NB4 (cell line): ENCODE results near the gene ELOVL1.
A peak's percentile ranks its signal among the peaks of the same experiment; 100 is the strongest.

Source experiments
- DNase-seq: peaks from one replicate; pipeline ENCODE4 v3.0.0; 2010; ENCODE audit warnings: low read depth
- H3K4me3 ChIP-seq: one replicate; pipeline ENCODE4 v1.5.1; 2011; ENCODE audit warnings: mild to moderate bottlenecking, low read depth, low read length, moderate library complexity
- MYC ChIP-seq: IDR thresholded peaks from 2 replicates; pipeline ENCODE4 v1.6.1; 2011; ENCODE audit warnings: low read depth, low read length
- POLR2A ChIP-seq: IDR thresholded peaks from 2 replicates; pipeline ENCODE4 v1.6.1; 2011; ENCODE audit warnings: mild to moderate bottlenecking; ENCODE audit not compliant: insufficient read length; ENCODE audit errors: extremely low read depth
- TF ChIP-seq, protein P1 (sequence below): IDR thresholded peaks from 2 replicates; pipeline ENCODE4 v1.6.1; 2011; ENCODE audit warnings: low read depth, low read length
- TF ChIP-seq, protein P2 (sequence below): IDR thresholded peaks from one replicate; pipeline ENCODE4 v1.5.1; 2012; ENCODE audit warnings: low read depth, low read length

The ELOVL1 gene

DNA sequence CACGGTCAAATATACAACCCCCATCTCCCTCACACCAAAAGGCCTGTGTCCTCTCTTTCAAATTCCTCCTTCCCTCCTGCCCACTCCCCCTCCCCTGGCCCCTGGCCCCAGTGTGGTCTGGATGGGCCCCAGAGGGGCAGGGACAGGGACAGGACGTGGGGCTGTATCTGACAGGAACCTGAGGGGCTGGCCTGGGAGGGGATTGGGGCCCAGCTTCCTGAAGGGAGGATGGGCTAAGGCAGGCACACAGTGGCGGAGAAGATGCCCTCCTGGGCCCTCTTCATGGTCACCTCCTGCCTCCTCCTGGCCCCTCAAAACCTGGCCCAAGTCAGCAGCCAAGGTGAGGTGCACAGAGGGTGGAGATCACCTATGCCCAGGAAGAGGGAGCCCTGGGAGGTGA lies 30.2 kb downstream of the ELOVL1 start, which contains the start of gene MPL:
Gene MPL (plus strand): TSS at position 231 of the 400 bp plus-strand sequence. CDS start 31 bp downstream, at position 262.
- no peak for DNase-seq
- no peak within 1 kb of the TSS for H3K4me3 ChIP-seq
- TF ChIP-seq, protein P1, sequence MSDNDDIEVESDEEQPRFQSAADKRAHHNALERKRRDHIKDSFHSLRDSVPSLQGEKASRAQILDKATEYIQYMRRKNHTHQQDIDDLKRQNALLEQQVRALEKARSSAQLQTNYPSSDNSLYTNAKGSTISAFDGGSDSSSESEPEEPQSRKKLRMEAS: no peak
- TF ChIP-seq, protein P2, sequence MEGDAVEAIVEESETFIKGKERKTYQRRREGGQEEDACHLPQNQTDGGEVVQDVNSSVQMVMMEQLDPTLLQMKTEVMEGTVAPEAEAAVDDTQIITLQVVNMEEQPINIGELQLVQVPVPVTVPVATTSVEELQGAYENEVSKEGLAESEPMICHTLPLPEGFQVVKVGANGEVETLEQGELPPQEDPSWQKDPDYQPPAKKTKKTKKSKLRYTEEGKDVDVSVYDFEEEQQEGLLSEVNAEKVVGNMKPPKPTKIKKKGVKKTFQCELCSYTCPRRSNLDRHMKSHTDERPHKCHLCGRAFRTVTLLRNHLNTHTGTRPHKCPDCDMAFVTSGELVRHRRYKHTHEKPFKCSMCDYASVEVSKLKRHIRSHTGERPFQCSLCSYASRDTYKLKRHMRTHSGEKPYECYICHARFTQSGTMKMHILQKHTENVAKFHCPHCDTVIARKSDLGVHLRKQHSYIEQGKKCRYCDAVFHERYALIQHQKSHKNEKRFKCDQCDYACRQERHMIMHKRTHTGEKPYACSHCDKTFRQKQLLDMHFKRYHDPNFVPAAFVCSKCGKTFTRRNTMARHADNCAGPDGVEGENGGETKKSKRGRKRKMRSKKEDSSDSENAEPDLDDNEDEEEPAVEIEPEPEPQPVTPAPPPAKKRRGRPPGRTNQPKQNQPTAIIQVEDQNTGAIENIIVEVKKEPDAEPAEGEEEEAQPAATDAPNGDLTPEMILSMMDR: no peak
- no peak for TF ChIP-seq POLR2A
- TF ChIP-seq MYC: no peak

DNA sequence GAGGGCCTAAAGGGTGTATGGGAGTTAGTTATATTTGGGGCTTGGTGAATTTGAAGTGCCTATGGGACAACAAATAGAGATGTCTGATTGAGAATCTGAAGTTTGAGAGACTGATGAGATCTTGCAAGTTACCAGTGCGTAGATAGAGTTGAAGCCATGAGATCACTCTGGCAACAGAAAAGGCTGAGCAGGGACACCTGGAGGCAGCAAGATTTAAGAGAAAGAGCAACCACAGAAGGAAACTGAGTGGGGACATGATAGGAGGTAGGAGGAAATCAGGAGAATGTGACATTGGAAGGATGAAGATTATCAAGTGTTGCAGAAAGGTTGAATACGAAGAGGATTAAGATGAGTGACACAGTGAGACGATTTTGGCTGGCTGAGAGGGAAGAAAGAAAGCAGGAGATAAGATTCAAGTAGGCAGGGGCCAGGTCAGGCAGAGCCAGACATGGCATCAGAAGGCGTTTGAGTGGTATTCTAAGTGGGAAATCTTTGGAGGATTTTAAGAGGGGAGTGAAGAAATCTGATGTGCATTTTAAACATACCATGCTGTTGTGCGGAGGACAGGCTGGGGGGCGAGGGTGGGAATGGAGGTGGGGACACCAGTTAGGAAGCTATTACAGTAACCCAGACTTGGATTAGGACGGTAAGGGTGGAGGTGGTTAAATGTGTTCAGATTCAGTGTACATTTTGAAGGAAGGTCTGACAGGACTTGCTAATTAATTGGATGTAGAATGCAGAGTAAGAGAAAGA lies 33.2 kb downstream of the ELOVL1 start:
- DNase-seq: no peak
- H3K4me3 ChIP-seq: no peak overlapping the region
- no peak for TF ChIP-seq MYC
- no peak for TF ChIP-seq POLR2A
- TF ChIP-seq, protein P1: no peak
- TF ChIP-seq, protein P2: no peak

DNA sequence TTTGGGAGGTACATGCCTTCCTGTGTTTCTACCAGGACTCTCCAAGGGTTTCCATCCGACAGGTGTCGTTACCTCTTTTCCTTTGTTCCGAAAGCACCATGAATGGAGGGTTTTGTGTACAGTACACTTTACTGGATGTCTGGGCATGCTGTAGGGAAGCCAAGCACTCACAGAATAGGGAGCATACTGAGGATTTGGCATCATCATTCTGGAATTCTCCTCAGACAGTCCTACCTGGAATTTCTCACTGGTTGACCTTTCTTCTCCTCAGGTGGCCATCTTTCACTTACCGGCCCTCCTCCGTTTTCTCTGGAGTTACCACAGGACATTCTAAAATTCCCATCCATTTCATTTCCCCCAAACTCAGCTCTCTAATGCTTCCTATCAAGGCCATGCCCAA lies 36.1 kb downstream of the ELOVL1 start:
- TF ChIP-seq, protein P1: no peak
- TF ChIP-seq MYC (no peak), POLR2A (no peak)
- TF ChIP-seq, protein P2: no peak
- H3K4me3 ChIP-seq: no peak overlapping the region
- no peak for DNase-seq

DNA sequence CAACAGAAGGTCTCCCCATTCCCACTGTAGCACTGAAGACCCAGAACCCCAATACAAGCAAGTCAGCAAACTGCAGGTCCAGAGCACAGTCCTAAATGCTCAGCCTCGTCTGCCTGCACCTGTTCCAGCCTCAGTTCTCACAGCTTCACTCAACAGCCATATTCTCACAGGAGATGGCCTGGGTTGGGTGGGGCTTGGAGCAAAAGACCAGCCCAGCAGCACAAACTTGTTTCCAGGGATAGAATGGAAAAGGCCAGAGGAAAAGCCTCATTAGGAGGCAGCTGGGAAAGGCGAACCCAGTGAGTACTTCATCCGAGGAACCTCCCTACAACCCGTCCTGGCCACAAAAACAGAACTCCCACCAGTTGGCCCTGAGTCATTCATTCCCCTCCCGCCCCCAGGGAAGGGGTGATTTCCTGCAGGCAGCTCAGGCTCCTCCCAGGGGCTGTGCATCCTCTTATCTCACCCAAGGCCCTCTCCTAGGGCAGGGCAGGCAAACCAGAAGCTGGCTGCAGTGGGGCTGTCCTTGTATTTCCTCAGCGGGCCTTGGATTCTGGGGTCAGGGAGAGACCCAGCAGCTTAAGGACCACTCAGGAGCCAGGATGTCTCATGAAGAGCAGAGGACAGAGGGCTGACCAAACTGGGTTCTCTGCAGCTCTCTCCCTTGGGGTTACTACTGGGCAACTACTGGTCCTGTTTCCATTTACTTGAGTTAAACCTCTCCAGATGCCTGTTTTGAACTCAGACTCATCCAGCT lies 37.6 kb downstream of the ELOVL1 start:
- no peak overlapping the region for H3K4me3 ChIP-seq
- peak; percentile 17 for TF ChIP-seq POLR2A
- no peak for TF ChIP-seq MYC
- peak; percentile 95 for DNase-seq

DNA sequence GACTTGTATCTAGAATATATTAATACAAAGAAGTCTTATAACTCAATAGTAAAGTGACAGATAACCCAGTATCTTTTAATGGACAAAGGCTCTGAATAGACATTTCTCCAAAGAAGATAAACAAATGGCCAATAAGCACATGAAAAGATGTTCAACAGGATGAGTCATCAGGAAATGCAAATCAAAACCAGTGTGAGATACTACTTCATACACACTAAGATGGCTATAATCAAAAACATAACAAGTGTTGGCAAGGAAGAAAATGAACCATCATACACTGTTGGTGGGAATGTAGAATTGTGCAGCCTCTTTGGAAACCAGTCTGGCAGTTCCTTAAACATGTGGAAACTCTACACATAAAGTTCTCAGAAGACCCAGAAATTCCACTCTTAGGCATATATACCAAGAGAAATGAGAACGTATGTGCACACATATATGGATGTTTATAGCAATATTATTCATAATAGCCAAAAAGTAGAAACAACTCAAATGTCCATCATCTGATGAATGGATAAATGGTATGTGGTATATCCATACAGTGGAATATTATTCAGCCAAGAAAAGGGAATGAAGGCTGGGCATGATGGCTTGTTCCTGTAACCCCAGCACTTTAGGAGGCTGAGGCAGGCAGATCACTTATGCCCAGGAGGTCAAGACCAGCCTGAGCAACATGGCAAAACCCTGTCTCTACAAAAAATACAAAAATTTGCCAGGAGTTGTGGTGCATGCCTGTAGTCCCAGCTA lies 40.1 kb downstream of the ELOVL1 start:
- DNase-seq: no peak
- no peak for TF ChIP-seq POLR2A
- TF ChIP-seq, protein P2: no peak
- TF ChIP-seq MYC: no peak
- TF ChIP-seq, protein P1: no peak
- no peak overlapping the region for H3K4me3 ChIP-seq
